Measurements from ENCODE around the gene TBL1Y.
"Not testable (repeated sequence)": the region's sequence is repeated elsewhere in the genome, so short reads cannot be mapped to it uniquely, and the experiment has no call there.

Gene TBL1Y

GRCh38 chrY:6910372-6911252, at the start of gene TBL1Y:
TSS of gene TBL1Y (plus strand) at chrY:6910697. CDS start at chrY:7025085, 114,388 bp downstream.
- DNase-seq (ENCODE audit: insufficient read length, low spot score), result no peak
- FAIRE-seq, result no peak
- TF ChIP-seq, protein P1, sequence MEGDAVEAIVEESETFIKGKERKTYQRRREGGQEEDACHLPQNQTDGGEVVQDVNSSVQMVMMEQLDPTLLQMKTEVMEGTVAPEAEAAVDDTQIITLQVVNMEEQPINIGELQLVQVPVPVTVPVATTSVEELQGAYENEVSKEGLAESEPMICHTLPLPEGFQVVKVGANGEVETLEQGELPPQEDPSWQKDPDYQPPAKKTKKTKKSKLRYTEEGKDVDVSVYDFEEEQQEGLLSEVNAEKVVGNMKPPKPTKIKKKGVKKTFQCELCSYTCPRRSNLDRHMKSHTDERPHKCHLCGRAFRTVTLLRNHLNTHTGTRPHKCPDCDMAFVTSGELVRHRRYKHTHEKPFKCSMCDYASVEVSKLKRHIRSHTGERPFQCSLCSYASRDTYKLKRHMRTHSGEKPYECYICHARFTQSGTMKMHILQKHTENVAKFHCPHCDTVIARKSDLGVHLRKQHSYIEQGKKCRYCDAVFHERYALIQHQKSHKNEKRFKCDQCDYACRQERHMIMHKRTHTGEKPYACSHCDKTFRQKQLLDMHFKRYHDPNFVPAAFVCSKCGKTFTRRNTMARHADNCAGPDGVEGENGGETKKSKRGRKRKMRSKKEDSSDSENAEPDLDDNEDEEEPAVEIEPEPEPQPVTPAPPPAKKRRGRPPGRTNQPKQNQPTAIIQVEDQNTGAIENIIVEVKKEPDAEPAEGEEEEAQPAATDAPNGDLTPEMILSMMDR (IDR thresholded peaks at IDR 0.05; ENCODE audit: insufficient read depth, missing control alignments), result no peak

GRCh38 chrY:6894496-6894895, 16.0 kb upstream of the TBL1Y start:
- TF ChIP-seq, protein P1 (IDR thresholded peaks at IDR 0.05; ENCODE audit: insufficient read depth, missing control alignments), result no peak
- no peak for DNase-seq (ENCODE audit: insufficient read length, low spot score)
- FAIRE-seq, result no peak

GRCh38 chrY:6895236-6895635, 15.3 kb upstream of the TBL1Y start:
- FAIRE-seq (no peak), DNase-seq (ENCODE audit: insufficient read length, low spot score) (no peak)
- TF ChIP-seq, protein P1 (IDR thresholded peaks at IDR 0.05; ENCODE audit: insufficient read depth, missing control alignments), result no peak

GRCh38 chrY:6902116-6902515, 8.4 kb upstream of the TBL1Y start:
- FAIRE-seq; DNase-seq (ENCODE audit: insufficient read length, low spot score): not testable (repeated sequence)

GRCh38 chrY:6907591-6907990, 2.9 kb upstream of the TBL1Y start:
- FAIRE-seq, result no peak
- TF ChIP-seq, protein P1 (IDR thresholded peaks at IDR 0.05; ENCODE audit: insufficient read depth, missing control alignments), result no peak
- DNase-seq (ENCODE audit: insufficient read length, low spot score), result no peak

GRCh38 chrY:6908021-6908420, 2.5 kb upstream of the TBL1Y start:
- FAIRE-seq; DNase-seq (ENCODE audit: insufficient read length, low spot score): not testable (repeated sequence)

GRCh38 chrY:6909118-6909521, 1.4 kb upstream of the TBL1Y start:
- FAIRE-seq (no peak), DNase-seq (ENCODE audit: insufficient read length, low spot score) (no peak)
- TF ChIP-seq, protein P1 (IDR thresholded peaks at IDR 0.05; ENCODE audit: insufficient read depth, missing control alignments), result no peak

- TF ChIP-seq, protein P1 (IDR thresholded peaks at IDR 0.05; ENCODE audit: insufficient read depth, missing control alignments), result no peak
- FAIRE-seq, result no peak
- DNase-seq (ENCODE audit: insufficient read length, low spot score), result no peak
Measured at GRCh38 chrY:6909856-6910255, 641 bp upstream of the TBL1Y start.
